Hindlimb muscle (tissue), 1 donor: ENCODE results near the gene JUP. TPM values are rescaled to one million over a fixed set of nuclear protein-coding genes. Genes with fewer than 3 reads are reported as not detected.
"Not testable (repeated sequence)": the region's sequence is repeated elsewhere in the genome, so short reads cannot be mapped to it uniquely, and the experiment has no call there.

ENCODE experiments used
- DNase-seq: peaks from one replicate; pipeline ENCODE4 v3.0.0-alpha.2; 2013
- polyA plus RNA-seq: library from polyadenylated mRNA; unstranded; fragments of 120-200 nt; gene quantifications from one replicate; pipeline ENCODE4 v1.2.1, GENCODE V29; 2013; ENCODE audit not compliant: insufficient read length

Gene JUP
- polyA plus RNA-seq, 1 donor = 46.2 TPM

GRCh38 chr17:41781404-41782110, 5.0 kb downstream of the JUP start:
- DNase-seq = no peak

GRCh38 chr17:41779954-41780353, 6.6 kb downstream of the JUP start:
- no peak for DNase-seq

GRCh38 chr17:41777574-41778188, 8.8 kb downstream of the JUP start:
- peak; percentile 90 for DNase-seq

- no peak for DNase-seq
These were observed 9.3 kb downstream of the JUP start for GRCh38 chr17:41777157-41777573.

GRCh38 chr17:41776262-41776900, 10.1 kb downstream of the JUP start:
- not testable (repeated sequence) for DNase-seq

- no peak for DNase-seq
These were observed 10.9 kb downstream of the JUP start for GRCh38 chr17:41775394-41776226.

GRCh38 chr17:41773731-41774193, 12.7 kb downstream of the JUP start:
- DNase-seq = no peak

- DNase-seq = no peak
These were observed 13.3 kb downstream of the JUP start for GRCh38 chr17:41773190-41773588.

- no peak for DNase-seq
These were observed 13.8 kb downstream of the JUP start for GRCh38 chr17:41772586-41773189.

GRCh38 chr17:41772218-41772585, 14.3 kb downstream of the JUP start:
- no peak for DNase-seq

GRCh38 chr17:41771389-41772206, 14.9 kb downstream of the JUP start:
- no peak for DNase-seq

- DNase-seq = no peak
These were observed 16.5 kb downstream of the JUP start for GRCh38 chr17:41769985-41770384.

- DNase-seq = no peak
These were observed 17.1 kb downstream of the JUP start for GRCh38 chr17:41769346-41769862.

GRCh38 chr17:41768682-41769288, 17.7 kb downstream of the JUP start:
- no peak for DNase-seq

GRCh38 chr17:41767324-41768042, 19.0 kb downstream of the JUP start:
- no peak for DNase-seq

GRCh38 chr17:41766135-41766534, 20.4 kb downstream of the JUP start:
- no peak for DNase-seq

GRCh38 chr17:41763327-41763726, 23.2 kb downstream of the JUP start:
- DNase-seq = no peak

- DNase-seq = no peak
These were observed 23.7 kb downstream of the JUP start for GRCh38 chr17:41762841-41763240.

GRCh38 chr17:41762391-41762790, 24.1 kb downstream of the JUP start:
- no peak for DNase-seq

GRCh38 chr17:41760878-41761277, 25.6 kb downstream of the JUP start:
- no peak for DNase-seq
